Fibroblast of mammary gland (primary cell): ENCODE data around the gene ITGAD.

ENCODE experiments used
- DNase-seq: peaks from one replicate; pipeline ENCODE4 v3.0.0-alpha.2; 2010; ENCODE audit warnings: low read depth
- H3K4me3 ChIP-seq: 2 replicates; pipeline ENCODE4 v1.5.1; 2011; ENCODE audit warnings: low read depth, mild to moderate bottlenecking, low read length, moderate library complexity; ENCODE audit not compliant: control insufficient read depth
- CTCF ChIP-seq: conservative IDR thresholded peaks from 2 replicates; pipeline ENCODE4 v1.5.1; 2011; ENCODE audit warnings: low read depth, low read length, inconsistent platforms; ENCODE audit not compliant: control insufficient read depth, insufficient read depth

The ITGAD gene

GRCh38 chr16:31417916-31418315 lies 24.8 kb downstream of the ITGAD start:
- H3K4me3 ChIP-seq = no peak overlapping the region
- TF ChIP-seq CTCF = no peak
- DNase-seq = no peak

GRCh38 chr16:31420037-31420436 lies 26.9 kb downstream of the ITGAD start:
- H3K4me3 ChIP-seq = no peak overlapping the region
- no peak for TF ChIP-seq CTCF
- DNase-seq = no peak

- no peak for DNase-seq
These were observed 28.5 kb downstream of the ITGAD start for GRCh38 chr16:31421587-31421986.

GRCh38 chr16:31423241-31423640 lies 30.1 kb downstream of the ITGAD start:
- no peak overlapping the region for H3K4me3 ChIP-seq
- DNase-seq = no peak
- TF ChIP-seq CTCF = no peak

More at GRCh38 chr16:31421587-31421986, 28.5 kb downstream of the ITGAD start:
- no peak overlapping the region for H3K4me3 ChIP-seq
- TF ChIP-seq CTCF = no peak

GRCh38 chr16:31423801-31424200 lies 30.7 kb downstream of the ITGAD start:
- no peak for TF ChIP-seq CTCF
- H3K4me3 ChIP-seq = no peak overlapping the region
- DNase-seq = no peak

GRCh38 chr16:31427441-31428278 lies 34.5 kb downstream of the ITGAD start:
- H3K4me3 ChIP-seq = no peak overlapping the region
- DNase-seq = peak; percentile 43
- TF ChIP-seq CTCF = no peak
